Lung microvascular endothelial cell (primary cell): ENCODE results near the gene PLD1. TPM values are rescaled to one million over a fixed set of nuclear protein-coding genes. Genes with fewer than 3 reads are reported as not detected.

Source experiments
- DNase-seq, 2 donors: peaks; one replicate each; pipeline versions ENCODE4 v3.0.0 to v3.0.0-alpha.2; 2010; ENCODE audit warnings: low read depth in 2 of 2
- total RNA-seq: library from RNA; depleted of rRNA; stranded (reverse); fragments of >200 nt; gene quantifications from 2 replicates; pipeline ENCODE4 v1.2.1, GENCODE V29; 2014

PLD1 gene
- total RNA-seq, 1 donor from 2014 or later = 52.2 TPM

DNA sequence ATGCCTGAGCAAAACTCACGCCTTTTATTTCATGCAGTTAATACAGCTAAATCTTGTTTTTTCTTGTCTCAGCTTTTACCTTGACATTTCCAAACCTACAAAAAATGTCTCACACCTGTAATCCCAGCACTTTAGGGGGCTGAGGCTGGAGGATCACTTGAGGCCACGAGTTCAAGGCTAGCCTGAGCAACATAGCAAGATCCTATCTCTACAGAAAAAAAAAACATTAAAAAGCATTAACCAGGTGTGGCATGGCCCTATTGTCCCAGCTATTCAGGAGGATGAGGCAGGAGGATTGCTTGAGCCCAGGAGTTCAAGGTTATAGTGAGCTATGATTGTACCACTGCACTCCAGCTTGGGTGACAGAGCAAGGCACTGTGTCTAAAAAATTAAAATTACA lies 29.0 kb upstream of the PLD1 start:
- DNase-seq = no peak

DNA sequence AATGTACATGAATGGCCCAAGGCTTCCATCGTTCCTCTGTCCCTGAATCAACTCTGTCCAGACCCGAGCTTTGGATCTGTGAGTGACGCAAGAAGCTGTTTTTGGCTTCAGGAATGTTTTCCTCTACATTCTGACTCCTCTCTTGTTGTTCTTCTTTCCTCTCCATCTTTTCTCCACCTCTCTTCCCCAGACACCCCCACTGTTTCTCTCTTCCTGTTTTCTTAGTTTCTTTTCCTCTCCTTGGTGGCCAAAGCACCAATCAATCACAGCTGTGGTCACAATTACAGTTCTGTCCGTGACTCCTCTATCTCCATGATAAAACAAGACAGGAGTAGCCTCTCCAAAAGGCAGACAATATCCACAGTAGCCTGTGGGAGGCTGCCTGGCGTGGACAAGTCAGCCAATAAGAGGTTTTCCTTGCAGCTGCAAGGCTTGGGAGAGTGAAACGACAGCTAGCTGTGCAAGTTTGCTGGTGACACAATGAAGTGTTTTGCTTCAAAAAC lies 28.0 kb upstream of the PLD1 start:
- peak in 1 of 2 donors; percentile 83 for DNase-seq

DNA sequence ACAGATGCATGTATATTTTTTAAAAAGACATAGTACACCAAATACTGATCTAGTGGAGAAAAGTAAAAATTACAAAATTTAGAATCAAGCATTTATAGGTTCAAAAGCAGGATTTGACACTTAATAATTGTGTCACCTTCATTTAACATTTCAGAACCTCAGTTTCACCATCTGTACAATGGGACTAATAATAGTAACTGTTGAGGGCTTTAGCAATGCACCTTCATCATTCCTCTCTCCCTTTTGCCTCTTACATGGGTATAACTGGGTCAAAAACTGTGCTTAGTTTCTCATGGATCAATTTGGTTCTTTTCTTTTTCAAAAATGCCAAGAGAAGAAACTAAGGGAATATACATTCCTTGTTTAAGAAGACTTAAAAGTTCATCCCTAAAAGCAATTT lies 27.4 kb upstream of the PLD1 start:
- no peak for DNase-seq

DNA sequence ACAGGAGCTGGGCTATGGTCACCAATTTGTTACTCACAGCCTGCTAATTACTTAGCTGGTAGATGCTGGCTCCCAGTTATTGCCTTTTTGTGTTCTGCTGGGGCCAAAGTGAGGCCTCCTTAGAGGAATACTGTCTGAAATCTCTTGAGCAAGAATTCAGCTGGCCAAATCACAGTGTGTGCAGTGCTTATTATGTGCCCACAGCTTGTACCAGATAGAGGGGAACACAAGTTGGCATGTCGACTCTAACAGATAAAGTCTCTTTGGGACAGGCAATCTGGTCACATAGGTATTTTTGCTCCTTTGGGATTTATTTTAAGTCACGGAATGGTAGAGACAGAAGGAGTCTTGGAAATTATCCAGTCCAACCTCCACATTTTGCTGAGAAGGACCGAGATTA lies 26.6 kb upstream of the PLD1 start:
- no peak for DNase-seq

DNA sequence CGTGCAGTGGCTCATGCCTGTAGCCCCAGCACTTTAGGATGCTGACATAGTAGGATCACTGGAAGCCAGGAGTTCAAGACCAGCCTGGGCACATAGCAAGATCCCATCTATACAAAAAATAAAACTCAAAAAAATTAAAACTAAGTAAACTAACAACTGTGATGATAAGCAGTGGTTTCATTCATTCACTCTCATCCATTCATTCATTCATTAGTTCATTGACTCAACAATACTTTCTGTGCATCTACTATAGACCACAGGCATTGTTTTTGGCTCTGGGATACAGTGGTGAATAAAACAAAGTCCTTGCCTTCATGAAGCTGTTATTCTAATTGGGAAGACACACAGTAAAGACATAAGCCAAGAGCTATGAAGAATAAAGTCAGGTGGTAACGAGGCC lies 25.3 kb upstream of the PLD1 start:
- DNase-seq = no peak

DNA sequence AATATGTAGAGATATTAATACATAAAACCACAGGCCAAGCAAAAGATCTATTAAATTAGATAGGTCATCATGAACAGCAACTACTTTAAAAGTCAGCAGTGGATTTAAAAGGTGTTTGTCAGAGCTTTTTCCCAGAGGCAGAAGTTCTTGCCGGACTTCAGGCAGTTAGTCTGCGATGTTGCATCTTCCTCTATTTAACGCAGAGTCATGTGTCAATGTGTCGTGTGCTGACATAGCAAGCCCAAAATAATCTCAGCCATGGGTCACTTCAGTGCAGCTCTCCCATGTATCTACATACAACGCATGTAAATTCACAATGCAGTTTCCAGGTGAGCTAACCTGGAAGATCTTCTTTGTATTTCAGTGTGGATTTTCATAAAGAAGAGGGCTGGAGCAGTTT lies 24.8 kb upstream of the PLD1 start:
- DNase-seq = no peak

DNA sequence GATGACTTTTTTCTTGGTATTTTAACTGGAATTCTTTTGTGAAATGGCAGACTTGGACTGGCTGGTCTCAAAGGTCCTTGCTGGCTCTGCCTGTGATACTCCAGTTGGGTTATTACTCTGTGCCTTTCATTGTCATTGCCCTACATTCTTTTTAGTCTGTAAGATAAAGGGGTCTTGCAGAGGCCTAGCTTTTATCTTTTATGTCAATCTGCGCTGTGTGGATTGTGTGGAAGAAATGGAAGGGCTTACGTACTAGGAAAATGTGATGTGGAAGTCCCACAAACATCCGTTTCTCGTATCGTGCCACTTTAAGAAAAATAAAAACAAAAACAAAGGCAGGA lies 24.1 kb upstream of the PLD1 start:
- peak in 1 of 2 donors; percentile 39 for DNase-seq

DNA sequence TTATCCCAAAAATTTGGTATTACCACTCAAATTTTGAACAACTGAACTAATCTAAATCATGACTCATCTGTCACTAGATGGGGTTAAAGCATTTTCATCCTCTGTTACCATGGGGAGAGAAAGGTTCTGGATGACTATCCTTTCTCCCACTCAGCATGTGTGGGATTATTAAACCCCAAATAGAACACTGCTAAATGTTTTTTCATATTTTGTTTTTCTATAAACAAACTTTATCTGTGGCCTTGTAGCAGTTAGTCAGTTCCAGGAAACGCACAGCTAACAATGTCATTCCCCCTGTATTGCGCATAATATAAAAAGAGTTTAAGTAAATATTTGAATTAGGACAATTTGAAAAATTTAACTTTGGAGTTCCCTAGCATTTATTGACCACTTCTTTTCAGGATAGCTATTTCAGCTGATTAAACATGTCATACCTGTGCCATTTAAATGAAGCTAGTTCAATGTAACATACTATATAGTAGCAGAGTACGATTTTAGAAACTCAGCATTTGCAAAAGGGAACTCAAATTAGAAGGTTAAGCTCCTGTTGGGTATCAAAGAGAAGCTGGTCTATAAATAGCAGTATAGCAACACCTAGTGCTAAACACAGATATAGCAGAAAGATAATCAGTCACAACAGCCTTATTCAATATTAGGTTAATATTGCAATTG lies 23.6 kb upstream of the PLD1 start:
- DNase-seq = peak; percentile 72 to 74

DNA sequence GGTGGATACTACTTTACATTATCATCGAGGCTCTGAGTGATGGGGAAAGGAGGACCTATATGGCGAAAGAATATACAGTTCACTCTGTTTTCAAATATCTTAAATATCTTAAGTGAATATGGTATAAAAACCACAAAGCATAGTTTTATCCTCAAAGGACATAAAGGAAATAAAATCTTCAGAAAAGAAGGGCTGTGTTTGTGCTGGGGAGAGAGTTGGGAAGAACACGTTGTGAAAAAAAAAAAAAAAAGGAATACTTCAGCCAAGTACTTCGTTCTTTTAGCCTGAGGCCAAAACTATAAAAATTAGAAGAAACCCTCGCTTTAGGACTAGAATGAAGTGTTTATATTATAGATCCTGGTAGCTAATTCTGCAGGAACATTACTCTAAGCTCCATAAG lies 22.7 kb upstream of the PLD1 start:
- no peak for DNase-seq

DNA sequence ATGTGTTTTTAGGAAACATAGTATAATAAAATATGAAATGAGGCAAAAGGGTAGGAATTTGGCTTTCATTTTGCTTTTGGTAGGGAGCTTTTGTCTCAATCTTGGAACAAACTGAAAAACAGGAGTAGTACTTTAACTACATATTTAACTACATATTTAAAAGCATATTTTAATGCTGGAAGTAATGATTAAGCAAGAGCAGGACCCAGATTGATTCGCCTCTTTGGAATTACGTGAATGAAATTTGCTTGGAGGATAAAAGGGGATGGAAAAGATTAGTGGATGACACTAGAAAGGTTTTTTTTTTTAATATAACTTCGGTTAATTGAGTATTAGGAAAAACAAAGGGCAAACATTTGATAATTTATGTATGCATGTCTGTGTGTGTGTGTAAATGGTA lies 21.7 kb upstream of the PLD1 start:
- no peak for DNase-seq

DNA sequence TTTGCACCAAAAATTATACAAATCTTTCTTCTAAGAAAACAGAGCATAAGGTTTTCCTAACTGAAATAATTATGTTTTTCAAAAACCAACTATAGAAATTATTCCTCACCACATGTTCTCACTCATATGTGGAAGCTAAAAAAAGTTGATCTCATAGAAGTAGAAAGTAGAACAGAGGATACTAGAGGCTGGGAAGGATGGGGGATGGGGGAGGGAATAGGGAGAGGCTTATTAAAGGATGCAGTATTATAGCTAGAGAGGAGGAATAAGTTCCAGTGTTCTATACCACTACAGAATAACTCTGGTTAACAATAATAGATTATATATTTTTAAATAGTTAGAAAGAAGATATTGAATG lies 20.2 kb upstream of the PLD1 start:
- no peak for DNase-seq

DNA sequence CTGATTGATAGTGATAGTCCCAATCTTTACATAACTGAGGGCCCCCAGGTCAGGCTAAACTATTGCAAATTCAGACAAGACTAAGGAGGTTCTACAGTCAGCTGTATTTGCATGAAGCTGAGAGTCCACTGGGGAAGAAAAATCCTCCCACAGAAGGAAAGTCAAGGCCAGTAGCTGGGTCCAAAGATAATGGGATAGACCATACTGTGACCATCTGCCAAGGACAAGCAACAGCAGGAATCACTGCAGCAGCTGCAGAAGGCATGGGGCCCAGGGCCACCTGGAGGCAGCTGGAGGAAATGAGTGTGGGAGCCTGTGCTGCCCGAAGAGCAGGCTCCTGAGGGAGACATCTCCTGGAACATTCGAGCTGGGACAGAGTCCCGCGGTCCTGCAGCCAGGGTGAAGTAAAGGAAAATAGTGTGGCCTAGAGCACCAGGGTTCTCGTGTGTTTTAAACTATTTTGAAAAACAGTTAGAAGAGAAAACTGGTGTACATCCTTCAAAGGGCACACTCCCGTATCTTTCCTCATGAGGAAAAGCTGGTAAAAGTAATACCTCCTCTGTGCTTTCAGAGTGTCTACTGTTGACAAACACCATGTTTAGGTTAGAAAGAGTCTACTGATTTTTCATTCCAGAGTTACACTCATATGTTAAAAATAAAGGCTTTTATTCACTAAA lies 19.7 kb upstream of the PLD1 start:
- DNase-seq = peak; percentile 91 to 94

DNA sequence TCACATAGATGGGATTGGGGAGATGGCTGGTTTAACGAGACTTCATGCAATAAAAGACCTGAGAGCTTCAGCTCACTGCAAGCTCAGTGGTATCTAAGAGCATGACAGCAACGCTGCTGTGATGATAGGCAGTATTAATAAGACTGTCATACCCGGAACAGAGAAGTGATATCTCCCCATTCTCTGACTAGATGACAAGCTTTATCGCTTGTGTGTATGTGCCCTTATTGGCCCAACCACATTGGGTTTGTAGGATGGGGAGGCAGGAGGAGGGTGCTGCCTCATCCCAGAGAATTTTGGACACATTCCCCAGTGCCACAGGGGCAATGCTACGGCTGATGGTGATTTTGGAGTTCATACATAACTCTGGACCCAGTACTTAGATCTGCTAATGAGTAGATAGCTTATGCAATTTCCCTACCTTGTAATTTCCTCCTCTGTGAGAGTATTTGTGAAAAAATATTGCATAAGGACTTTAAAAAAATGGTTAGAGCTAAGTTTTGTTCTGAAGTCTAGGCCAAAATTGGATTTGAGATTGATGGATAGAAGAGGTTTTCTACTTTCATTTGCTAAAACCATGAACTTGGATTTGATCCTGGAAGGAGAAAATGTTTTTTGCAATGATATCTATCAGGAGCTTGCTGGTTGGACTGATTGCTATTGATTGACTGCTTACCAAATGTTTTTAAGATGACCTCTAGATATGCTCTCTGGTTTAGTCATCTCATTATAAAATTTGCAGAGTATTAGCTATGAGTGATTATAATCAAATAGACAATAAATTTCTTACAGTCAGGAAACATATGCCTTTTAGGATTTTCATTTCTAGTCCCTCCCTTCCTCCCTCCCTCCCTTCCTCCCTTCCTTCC lies 18.9 kb upstream of the PLD1 start:
- DNase-seq = peak; percentile 35 to 45

DNA sequence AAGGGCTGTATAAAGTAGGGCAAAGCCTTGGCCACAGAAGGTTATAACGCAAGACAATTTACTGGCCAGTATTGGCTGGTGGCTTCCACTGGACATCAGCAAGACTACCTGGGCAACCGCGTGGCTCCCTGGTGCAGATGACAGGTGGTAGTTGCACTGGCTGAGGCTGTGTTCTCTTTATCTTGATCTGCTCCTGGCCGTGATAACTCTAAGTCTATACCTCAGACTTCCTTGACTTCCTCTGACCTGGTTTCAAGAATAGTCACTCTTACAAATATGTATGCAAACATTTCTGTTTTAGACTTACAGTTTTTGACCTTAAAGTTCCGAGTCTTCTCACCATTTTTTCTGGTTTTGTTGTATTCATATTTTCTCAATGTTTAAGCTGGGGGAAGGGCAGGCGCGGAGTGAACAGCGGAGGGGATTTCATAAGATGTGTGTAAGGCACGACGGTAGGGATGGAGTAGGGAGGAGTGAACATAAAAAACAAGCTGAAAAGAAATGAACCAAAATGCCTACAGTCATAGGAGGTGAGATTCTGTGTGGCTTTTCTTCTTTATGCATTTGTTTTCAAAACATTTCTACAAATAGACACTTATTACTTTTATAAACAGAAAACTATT lies 17.7 kb upstream of the PLD1 start:
- no peak for DNase-seq

DNA sequence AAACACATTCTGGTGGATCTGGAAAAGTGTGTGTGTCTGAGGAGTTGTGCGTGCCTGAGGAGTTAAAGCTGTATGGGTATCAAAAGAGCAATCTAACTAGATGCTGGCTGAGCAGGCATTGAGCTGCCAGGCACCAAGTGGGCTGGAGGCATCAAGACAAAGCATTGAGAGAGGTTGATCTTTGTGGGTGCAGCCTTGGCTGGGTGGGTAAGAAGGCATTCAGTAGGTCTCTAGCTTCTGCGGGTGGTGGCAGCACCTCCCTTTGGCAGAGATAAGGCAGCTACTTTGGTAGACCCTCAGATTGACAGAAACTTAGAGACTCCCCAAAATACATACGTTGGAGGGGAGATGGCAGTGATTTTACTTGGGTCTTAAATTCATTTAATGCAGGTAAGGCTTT lies 17.1 kb upstream of the PLD1 start:
- DNase-seq = no peak

DNA sequence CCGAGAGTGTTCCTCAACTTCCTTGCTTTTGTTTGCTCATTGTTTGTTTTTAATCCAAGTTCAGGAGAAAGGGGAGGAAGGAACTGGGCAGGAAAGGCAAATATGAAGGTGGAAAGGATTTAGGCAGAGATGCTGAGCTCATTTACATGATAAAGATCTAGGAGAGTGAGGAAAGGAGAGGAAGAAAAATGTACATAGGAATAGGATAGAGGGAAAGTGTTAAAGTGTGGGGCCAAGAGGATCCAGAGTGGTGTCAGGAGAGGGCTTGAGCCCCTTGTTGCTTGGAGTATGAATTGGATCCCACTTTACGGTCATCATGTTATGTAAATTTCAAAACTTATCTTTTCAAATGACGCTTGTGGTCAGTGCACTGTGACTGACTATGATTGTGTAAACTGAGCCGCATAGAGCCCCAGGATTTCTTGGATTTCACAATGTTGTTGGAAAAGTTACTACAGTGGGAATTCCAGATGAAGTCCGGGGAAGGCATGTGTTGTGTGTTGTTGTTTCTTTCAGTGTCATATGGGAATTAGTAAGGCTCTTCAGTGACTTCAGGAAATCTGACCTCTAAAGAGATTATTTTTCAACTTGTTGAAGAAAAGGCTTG lies 15.0 kb upstream of the PLD1 start:
- peak; percentile 35 to 55 for DNase-seq

DNA sequence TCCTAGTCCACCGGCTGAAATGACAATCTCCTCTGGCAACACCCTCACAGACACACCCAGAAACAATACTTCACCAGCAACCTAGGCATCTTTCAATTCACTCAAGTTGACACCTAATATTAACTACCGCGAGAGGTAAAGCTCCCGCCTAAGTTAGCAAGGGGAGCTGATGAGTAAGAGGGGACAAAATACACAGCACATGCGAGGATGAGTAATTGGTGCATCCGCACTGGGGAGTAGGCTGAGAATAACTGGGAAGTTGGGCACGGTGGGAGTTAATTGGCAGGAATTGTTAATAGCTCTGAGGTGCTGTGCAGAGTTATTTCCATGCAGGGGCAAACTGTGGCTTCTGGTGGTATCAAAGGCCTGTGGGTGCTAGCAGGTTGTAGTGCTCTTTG lies 14.5 kb upstream of the PLD1 start:
- DNase-seq = peak; percentile 67 to 85

DNA sequence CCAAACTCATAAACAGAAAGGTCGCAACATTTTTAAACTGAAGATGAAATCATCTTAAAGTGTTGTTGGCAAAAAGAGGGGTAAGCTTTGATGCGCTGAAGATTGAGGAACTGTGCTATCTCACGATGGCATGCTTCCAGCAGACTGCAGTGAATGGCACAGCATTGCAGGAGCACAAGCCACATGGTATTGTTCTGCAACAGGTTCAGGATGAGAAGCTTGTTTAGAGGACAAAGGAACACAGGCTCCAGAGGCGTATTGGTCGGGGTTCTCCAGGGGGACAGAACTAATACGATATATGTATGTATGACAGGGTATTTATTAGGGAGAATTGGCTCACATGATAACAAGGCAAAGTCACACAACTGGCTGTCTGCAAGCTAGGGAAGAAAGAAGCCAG lies 13.8 kb upstream of the PLD1 start:
- DNase-seq = no peak

DNA sequence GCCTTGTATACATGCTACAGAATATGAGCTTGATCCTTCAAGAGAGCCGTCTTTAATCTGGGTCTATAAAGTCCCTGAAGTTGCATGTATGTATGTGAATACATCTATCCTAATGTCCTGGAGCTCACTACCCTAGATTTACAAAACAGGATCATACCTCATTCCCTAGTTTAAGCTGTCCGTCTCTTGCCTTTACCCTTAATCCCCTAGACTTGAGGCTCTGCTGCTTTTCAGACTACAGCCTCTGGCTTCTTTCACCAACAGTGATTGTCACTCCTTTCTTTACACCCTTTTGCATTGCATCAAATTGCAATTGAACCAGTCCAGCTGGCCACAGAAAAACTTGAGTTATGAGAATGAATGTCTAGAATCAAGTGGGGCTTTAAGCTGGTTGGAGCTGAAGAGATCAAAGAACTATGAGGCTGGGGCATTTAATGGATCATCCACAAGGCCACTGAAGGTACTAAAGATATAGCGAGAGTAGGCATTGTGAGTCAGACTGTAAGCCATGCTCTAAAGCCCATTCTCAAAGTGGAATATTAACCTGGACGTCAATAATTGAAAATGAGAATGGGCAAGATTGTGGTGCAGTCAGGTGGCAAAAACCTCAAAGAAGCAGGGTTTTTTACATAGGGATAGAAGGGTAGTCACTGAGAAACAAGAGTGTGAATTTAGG lies 12.3 kb upstream of the PLD1 start:
- DNase-seq = no peak

DNA sequence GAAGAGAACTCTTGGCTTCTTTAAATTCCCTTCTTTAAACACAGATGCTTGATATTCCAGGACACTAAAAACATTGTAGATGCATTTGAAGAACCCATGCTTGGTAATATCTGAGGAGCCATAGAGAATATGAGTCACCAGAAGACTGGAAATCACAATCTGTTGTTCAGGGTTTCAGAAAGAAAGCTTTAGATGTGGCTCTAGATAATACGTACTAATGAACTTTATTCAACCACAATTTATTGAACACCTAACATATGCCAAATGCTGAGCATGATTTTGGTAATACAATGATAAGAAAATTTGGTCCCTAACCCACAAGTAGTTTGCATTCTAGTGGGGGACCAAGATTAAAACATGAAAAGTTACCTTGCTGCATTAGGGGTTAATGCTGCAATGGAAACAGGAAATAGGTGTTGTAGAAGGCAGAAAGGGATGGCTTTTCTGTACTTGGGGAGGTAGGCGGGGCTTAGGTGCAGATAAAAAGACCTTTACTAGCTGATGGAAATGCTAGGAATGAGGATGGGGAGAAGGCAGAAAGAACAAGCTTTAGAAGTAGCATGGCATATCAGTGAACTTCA lies 11.6 kb upstream of the PLD1 start:
- no peak for DNase-seq

DNA sequence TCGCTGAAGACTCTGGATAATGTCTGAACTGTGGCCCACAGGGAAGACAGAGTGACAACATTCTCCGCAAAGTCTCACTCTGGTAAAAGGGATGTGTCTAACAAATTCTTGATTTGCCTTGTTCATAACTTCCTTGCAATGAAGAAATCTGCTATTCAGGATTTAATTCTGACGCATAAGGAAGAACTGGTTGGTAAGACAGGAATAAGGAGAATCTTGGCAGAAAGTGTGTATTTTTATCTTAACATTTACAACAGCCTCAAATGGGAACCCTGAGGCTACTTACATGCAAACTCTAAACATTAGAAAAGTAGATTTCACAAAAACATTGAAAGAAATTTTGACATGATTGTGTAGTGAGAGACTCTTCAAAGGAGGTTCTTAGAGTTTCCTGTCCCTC lies 10.8 kb upstream of the PLD1 start:
- no peak for DNase-seq
